K562 (cell line): ENCODE data around the gene DEGS2. TPM values are rescaled to one million over a fixed set of nuclear protein-coding genes. Genes with fewer than 3 reads are reported as not detected.

Source experiments
- CBX5 ChIP-seq: IDR thresholded peaks from 2 replicates; pipeline ENCODE4 v1.6.1; 2014; ENCODE audit warnings: low read depth, borderline replicate concordance
- DMBX1 ChIP-seq: fragments of 250-450 bp; sonication (Bioruptor Pico); IDR thresholded peaks from 2 replicates; pipeline ENCODE4 v1.8.0; 2022; ENCODE audit warnings: inconsistent platforms, mild to moderate bottlenecking, moderate library complexity, borderline replicate concordance
- E2F6 ChIP-seq, 2 experiments: IDR thresholded peaks; 2 replicates each; pipeline ENCODE4 v1.6.1; 2011; ENCODE audit warnings: borderline replicate concordance in 1 of 2, control low read depth in 1 of 2, low read depth in 1 of 2, low read length in 1 of 2, mild to moderate bottlenecking in 1 of 2, mixed read lengths in 1 of 2, moderate library complexity in 1 of 2; ENCODE audit not compliant: insufficient read depth in 1 of 2, insufficient read length in 1 of 2, poor library complexity in 1 of 2, severe bottlenecking in 1 of 2; ENCODE audit errors: extremely low read depth in 1 of 2
- HNRNPL ChIP-seq: fragments of 200-400 bp; formaldehyde crosslinking; IDR thresholded peaks from 2 replicates; pipeline ENCODE4 v1.6.1; 2017; ENCODE audit warnings: low read depth, mild to moderate bottlenecking, low read length
- KLF10 ChIP-seq: fragments of 250-450 bp; sonication (Bioruptor Pico); IDR thresholded peaks from 2 replicates; pipeline ENCODE4 v1.6.1; 2021; ENCODE audit warnings: matching md5 sums
- MTA3 ChIP-seq: fragments of 450-650 bp; formaldehyde crosslinking; IDR thresholded peaks from 2 replicates; pipeline ENCODE4 v1.6.1; 2017; ENCODE audit warnings: mild to moderate bottlenecking, borderline replicate concordance
- MYBL2 ChIP-seq, 2 experiments: fragments of 450-650 bp in 1 of 2; sonication (generic) in 1 of 2; formaldehyde crosslinking in 1 of 2; IDR thresholded peaks; 2 replicates each; pipeline versions ENCODE4 v1.6.1 to v1.8.1; 2017 to 2022; ENCODE audit warnings: borderline replicate concordance in 1 of 2, inconsistent platforms in 1 of 2, low read depth in 1 of 2, mild to moderate bottlenecking in 1 of 2, missing genetic modification reagents in 1 of 2, moderate library complexity in 1 of 2
- MYC ChIP-seq, 2 experiments: fragments of 250-450 bp in 1 of 2; sonication (Bioruptor Pico) in 1 of 2; IDR thresholded peaks; 2 replicates each; pipeline versions ENCODE4 v1.5.1 to v1.6.1; 2012 to 2021; ENCODE audit warnings: low read depth in 2 of 2, borderline replicate concordance in 1 of 2, improper control_type of control experiment in 1 of 2, low read length in 1 of 2, mild to moderate bottlenecking in 1 of 2, moderate library complexity in 1 of 2
- NCOA1 ChIP-seq: fragments of 450-650 bp; IDR thresholded peaks from 2 replicates; pipeline ENCODE4 v1.6.1; 2016; ENCODE audit warnings: low read depth
- POLR2AphosphoS5 ChIP-seq: IDR thresholded peaks from 2 replicates; pipeline ENCODE4 v1.6.1; 2011; ENCODE audit warnings: mild to moderate bottlenecking, low read depth, low read length, moderate library complexity; ENCODE audit not compliant: control insufficient read depth, insufficient read depth
- RFX7 ChIP-seq: fragments of 250-450 bp; sonication (Bioruptor Pico); IDR thresholded peaks from 2 replicates; pipeline ENCODE4 v1.5.1; 2021; ENCODE audit warnings: mild to moderate bottlenecking
- ZBTB12 ChIP-seq: fragments of 250-450 bp; sonication (Bioruptor Pico); IDR thresholded peaks from 2 replicates; pipeline ENCODE4 v1.4.0; 2020
- ZC3H4 ChIP-seq: sonication (generic); formaldehyde crosslinking; IDR thresholded peaks from 2 replicates; pipeline ENCODE4 v1.9.0; 2021; ENCODE audit warnings: missing genetic modification reagents, borderline replicate concordance
- ZNF124 ChIP-seq: sonication (generic); formaldehyde crosslinking; IDR thresholded peaks from 2 replicates; pipeline ENCODE4 v1.8.1; 2022; ENCODE audit warnings: missing genetic modification reagents
- polyA plus RNA-seq, 8 experiments: library from polyadenylated mRNA; depleted of rRNA in 4 of 8; stranded (reverse) in 5 of 8; unstranded in 3 of 8; fragments of >200 nt; fragmentation: Nextera tagmentation in 2 of 8; fragmentation: Illumina TruSeq in 1 of 8; extraction: Ambion mirVana in 2 of 8; extraction: Trizol in 1 of 8; gene quantifications; 2 replicates each; pipeline versions ENCODE4 v1.2.1 to v1.2.3, GENCODE V29; 2011 to 2014; ENCODE audit warnings: inconsistent platforms in 1 of 8, missing spikeins in 1 of 8
- total RNA-seq, 7 experiments: library from RNA; depleted of rRNA in 6 of 7; stranded (reverse); fragments of >200 nt in 6 of 7; fragmentation: Illumina TruSeq in 2 of 7; extraction: Trizol in 2 of 7; gene quantifications; 2 replicates each; pipeline versions ENCODE4 v1.2.1 to v1.2.3, GENCODE V29; 2011 to 2021; ENCODE audit warnings: low replicate concordance in 1 of 7
- TF ChIP-seq, protein P1 (sequence below), 2 experiments: fragments of 450-650 bp; formaldehyde crosslinking in 1 of 2; IDR thresholded peaks; 2 replicates each; pipeline versions ENCODE4 v1.4.0 to v1.6.1; 2014 to 2020; ENCODE audit warnings: mild to moderate bottlenecking in 2 of 2, borderline replicate concordance in 1 of 2, low read depth in 1 of 2

The DEGS2 gene
- total and polyA plus RNA-seq, 9 of the 15 experiments (the other 6 are each of a cell fraction or from before 2014, with no cell fraction given), result 0.22 to 2.9 (median 0.70) TPM

GRCh38 chr14:100192672-100193416, 33.4 kb upstream of the DEGS2 start (continued):
- TF ChIP-seq MYBL2 (IDR thresholded peaks at IDR 0.05; ENCODE audit: low read depth), result no peak
- TF ChIP-seq MYBL2 (CRISPR knock-in tag; IDR thresholded peaks at IDR 0.05; ENCODE audit: borderline replicate concordance), result no peak
- TF ChIP-seq ZC3H4 (CRISPR knock-in tag), result no peak
- TF ChIP-seq KLF10, result no peak
- TF ChIP-seq CBX5, result no peak
- peak; percentile 90 for TF ChIP-seq HNRNPL
- no peak for TF ChIP-seq ZBTB12 (CRISPR knock-in tag)
- TF ChIP-seq E2F6 (IDR thresholded peaks at IDR 0.05; ENCODE audit: borderline replicate concordance in 1 of 2, extremely low read depth in 1 of 2, insufficient read depth in 1 of 2, insufficient read length in 1 of 2, low read depth in 1 of 2, low read length in 1 of 2, poor library complexity in 1 of 2, severe bottlenecking in 1 of 2), result peak; percentile 78 to 87
- no peak for TF ChIP-seq NCOA1
- TF ChIP-seq POLR2AphosphoS5, result 0 out of 2 replicates have a peak, but pooled peaks have one; percentile 17
- peak; percentile 75 for TF ChIP-seq DMBX1 (CRISPR knock-in tag)
- no peak for TF ChIP-seq MTA3
- TF ChIP-seq RFX7 (CRISPR knock-in tag), result no peak
- TF ChIP-seq ZNF124 (CRISPR knock-in tag), result no peak
- TF ChIP-seq MYC (IDR thresholded peaks at IDR 0.05; ENCODE audit: low read depth, low read length), result peak; percentile 78
- TF ChIP-seq MYC (CRISPR knock-in tag; IDR thresholded peaks at IDR 0.05; ENCODE audit: borderline replicate concordance, low read depth), result 0 out of 2 replicates have a peak, but pooled peaks have one; percentile 50
- TF ChIP-seq, protein P1, sequence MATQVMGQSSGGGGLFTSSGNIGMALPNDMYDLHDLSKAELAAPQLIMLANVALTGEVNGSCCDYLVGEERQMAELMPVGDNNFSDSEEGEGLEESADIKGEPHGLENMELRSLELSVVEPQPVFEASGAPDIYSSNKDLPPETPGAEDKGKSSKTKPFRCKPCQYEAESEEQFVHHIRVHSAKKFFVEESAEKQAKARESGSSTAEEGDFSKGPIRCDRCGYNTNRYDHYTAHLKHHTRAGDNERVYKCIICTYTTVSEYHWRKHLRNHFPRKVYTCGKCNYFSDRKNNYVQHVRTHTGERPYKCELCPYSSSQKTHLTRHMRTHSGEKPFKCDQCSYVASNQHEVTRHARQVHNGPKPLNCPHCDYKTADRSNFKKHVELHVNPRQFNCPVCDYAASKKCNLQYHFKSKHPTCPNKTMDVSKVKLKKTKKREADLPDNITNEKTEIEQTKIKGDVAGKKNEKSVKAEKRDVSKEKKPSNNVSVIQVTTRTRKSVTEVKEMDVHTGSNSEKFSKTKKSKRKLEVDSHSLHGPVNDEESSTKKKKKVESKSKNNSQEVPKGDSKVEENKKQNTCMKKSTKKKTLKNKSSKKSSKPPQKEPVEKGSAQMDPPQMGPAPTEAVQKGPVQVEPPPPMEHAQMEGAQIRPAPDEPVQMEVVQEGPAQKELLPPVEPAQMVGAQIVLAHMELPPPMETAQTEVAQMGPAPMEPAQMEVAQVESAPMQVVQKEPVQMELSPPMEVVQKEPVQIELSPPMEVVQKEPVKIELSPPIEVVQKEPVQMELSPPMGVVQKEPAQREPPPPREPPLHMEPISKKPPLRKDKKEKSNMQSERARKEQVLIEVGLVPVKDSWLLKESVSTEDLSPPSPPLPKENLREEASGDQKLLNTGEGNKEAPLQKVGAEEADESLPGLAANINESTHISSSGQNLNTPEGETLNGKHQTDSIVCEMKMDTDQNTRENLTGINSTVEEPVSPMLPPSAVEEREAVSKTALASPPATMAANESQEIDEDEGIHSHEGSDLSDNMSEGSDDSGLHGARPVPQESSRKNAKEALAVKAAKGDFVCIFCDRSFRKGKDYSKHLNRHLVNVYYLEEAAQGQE (IDR thresholded peaks at IDR 0.05; ENCODE audit: borderline replicate concordance), result peak; percentile 94
- TF ChIP-seq, protein P1 (CRISPR knock-in tag; IDR thresholded peaks at IDR 0.05; ENCODE audit: low read depth), result no peak
